Vagina (tissue), 2 donors: Measurements from ENCODE around the gene FITM1. TPM values are rescaled to one million over a fixed set of nuclear protein-coding genes. Genes with fewer than 3 reads are reported as not detected.

Experiments
- DNase-seq, 2 donors: peaks; one replicate each; pipeline ENCODE4 v3.0.0-alpha.2; 2017; ENCODE audit errors: extremely low spot score in 2 of 2
- H3K27ac ChIP-seq: fragments of 200-600 bp; sonication (generic); one replicate; pipeline ENCODE4 v1.5.1; 2019
- H3K27me3 ChIP-seq: fragments of 200-600 bp; sonication (generic); one replicate; pipeline ENCODE4 v1.5.1; 2019
- H3K36me3 ChIP-seq, 2 donors: fragments of 200-600 bp; sonication (generic); one replicate each; pipeline ENCODE4 v1.5.1; 2017 to 2019
- H3K4me1 ChIP-seq: fragments of 200-600 bp; sonication (generic); one replicate; pipeline ENCODE4 v1.5.1; 2019
- H3K4me3 ChIP-seq, 2 donors: fragments of 200-600 bp; sonication (generic); 1 replicate in 1 of 2; 2 replicates in 1 of 2; pipeline ENCODE4 v1.5.1; 2016 to 2019
- H3K9me3 ChIP-seq: fragments of 200-600 bp; sonication (generic); one replicate; pipeline ENCODE4 v1.5.1; 2019
- CTCF ChIP-seq, 3 experiments: fragments of 450-650 bp in 2 of 3; fragments of 200-600 bp in 1 of 3; sonication (generic) in 1 of 3; IDR thresholded peaks; one replicate each; pipeline ENCODE4 v1.5.1; 2017 to 2019; ENCODE audit warnings: antibody characterized with exemption in 3 of 3, mild to moderate bottlenecking in 2 of 3, moderate library complexity in 2 of 3
- POLR2A ChIP-seq, 2 donors: fragments of 450-650 bp; IDR thresholded peaks; one replicate each; pipeline ENCODE4 v1.6.1; 2017; ENCODE audit warnings: antibody characterized with exemption in 2 of 2, mild to moderate bottlenecking in 2 of 2, moderate library complexity in 2 of 2
- POLR2AphosphoS5 ChIP-seq, 2 donors: sonication (generic); formaldehyde crosslinking; IDR thresholded peaks; one replicate each; pipeline ENCODE4 v1.9.0; 2017; ENCODE audit warnings: antibody characterized with exemption in 2 of 2, mild to moderate bottlenecking in 2 of 2, low read depth in 1 of 2; ENCODE audit not compliant: insufficient read depth in 1 of 2
- intact Hi-C: fragments of 100-400 bp; cut with DNase I; formaldehyde crosslinking; loops from one replicate; pipeline ENCODE4 v1.15.1; 2023
- total RNA-seq: library from RNA; depleted of rRNA; stranded (reverse); fragments of >200 nt; gene quantifications from one replicate; pipeline ENCODE4 v1.2.3, GENCODE V29; 2016

Gene FITM1
- total RNA-seq, 1 donor from 2014 or later: not detected

GRCh38 chr14:24132061-24132685 is 1.7 kb downstream of the FITM1 start:
- no peak for DNase-seq
- intact Hi-C loops: no loop called here
- Histone ChIP-seq H3K9me3 (no peaks in the 10 kb centered on the region), H3K27ac (no peak overlapping the region), H3K27me3 (no peaks in the 10 kb centered on the region), H3K36me3 (no peaks in the 10 kb centered on the region), H3K4me1 (peaks cover 13% of the 10 kb centered on the region), H3K4me3 (no peak overlapping the region)
- TF ChIP-seq POLR2AphosphoS5 (IDR thresholded peaks at IDR 0.05; ENCODE audit: insufficient read depth in 1 of 2, low read depth in 1 of 2) (no peak), CTCF (IDR thresholded peaks at IDR 0.05) (no peak)

GRCh38 chr14:24132976-24133375 is 2.5 kb downstream of the FITM1 start:
- H3K36me3 ChIP-seq: peaks cover 0 to 8% of the 10 kb centered on the region in 2 donors
- intact Hi-C loops: no loop called here
- no peak for TF ChIP-seq POLR2AphosphoS5 (IDR thresholded peaks at IDR 0.05; ENCODE audit: insufficient read depth in 1 of 2, low read depth in 1 of 2)
- TF ChIP-seq POLR2A (IDR thresholded peaks at IDR 0.05): no peak
- no peak for TF ChIP-seq CTCF (IDR thresholded peaks at IDR 0.05)
- no peak for DNase-seq
- no peak overlapping the region for H3K4me3 ChIP-seq
- H3K27me3 ChIP-seq: no peaks in the 10 kb centered on the region
- H3K27ac ChIP-seq: no peak overlapping the region
- H3K4me1 ChIP-seq: peaks cover 16% of the 10 kb centered on the region
- no peaks in the 10 kb centered on the region for H3K9me3 ChIP-seq

DNA sequence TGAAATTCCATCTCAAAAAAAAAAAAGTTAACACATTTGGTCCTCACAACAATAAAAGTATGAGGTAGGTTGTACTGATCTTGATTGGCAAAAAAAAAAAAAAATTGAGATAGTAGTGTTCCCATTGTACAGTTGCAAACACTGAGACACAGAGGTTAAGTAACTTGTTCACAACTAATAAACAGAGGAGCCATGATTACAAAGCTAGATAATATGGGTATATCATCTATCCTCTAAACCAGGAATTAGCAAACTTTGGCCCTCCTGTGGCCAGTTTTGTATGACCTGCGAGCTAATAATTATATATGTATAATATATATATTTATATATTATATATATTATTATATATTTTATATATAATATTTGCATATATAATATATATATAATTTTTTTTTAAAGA is 3.3 kb downstream of the FITM1 start:
- DNase-seq: no peak
- Histone ChIP-seq H3K27me3 (no peaks in the 10 kb centered on the region), H3K4me1 (peaks cover 22% of the 10 kb centered on the region), H3K27ac (no peak overlapping the region), H3K36me3 (peaks cover 0 to 14% of the 10 kb centered on the region in 2 donors), H3K4me3 (no peak overlapping the region), H3K9me3 (no peaks in the 10 kb centered on the region)
- no peak for TF ChIP-seq CTCF (IDR thresholded peaks at IDR 0.05)
- intact Hi-C loops: no loop called here

- TF ChIP-seq POLR2A (IDR thresholded peaks at IDR 0.05): no peak
- TF ChIP-seq CTCF (IDR thresholded peaks at IDR 0.05): no peak
- TF ChIP-seq POLR2AphosphoS5 (IDR thresholded peaks at IDR 0.05; ENCODE audit: insufficient read depth in 1 of 2, low read depth in 1 of 2): no peak
- Histone ChIP-seq H3K27ac (peak overlapping the region; percentile 85), H3K9me3 (no peaks in the 10 kb centered on the region), H3K4me1 (peaks cover 39% of the 10 kb centered on the region), H3K4me3 (peak overlapping the region; percentile 68 to 100), H3K27me3 (no peaks in the 10 kb centered on the region), H3K36me3 (peaks cover 0 to 22% of the 10 kb centered on the region in 2 donors)
- intact Hi-C loops: no loop called here
- no peak for DNase-seq
Observed at GRCh38 chr14:24135584-24135833, 5.0 kb downstream of the FITM1 start.

DNA sequence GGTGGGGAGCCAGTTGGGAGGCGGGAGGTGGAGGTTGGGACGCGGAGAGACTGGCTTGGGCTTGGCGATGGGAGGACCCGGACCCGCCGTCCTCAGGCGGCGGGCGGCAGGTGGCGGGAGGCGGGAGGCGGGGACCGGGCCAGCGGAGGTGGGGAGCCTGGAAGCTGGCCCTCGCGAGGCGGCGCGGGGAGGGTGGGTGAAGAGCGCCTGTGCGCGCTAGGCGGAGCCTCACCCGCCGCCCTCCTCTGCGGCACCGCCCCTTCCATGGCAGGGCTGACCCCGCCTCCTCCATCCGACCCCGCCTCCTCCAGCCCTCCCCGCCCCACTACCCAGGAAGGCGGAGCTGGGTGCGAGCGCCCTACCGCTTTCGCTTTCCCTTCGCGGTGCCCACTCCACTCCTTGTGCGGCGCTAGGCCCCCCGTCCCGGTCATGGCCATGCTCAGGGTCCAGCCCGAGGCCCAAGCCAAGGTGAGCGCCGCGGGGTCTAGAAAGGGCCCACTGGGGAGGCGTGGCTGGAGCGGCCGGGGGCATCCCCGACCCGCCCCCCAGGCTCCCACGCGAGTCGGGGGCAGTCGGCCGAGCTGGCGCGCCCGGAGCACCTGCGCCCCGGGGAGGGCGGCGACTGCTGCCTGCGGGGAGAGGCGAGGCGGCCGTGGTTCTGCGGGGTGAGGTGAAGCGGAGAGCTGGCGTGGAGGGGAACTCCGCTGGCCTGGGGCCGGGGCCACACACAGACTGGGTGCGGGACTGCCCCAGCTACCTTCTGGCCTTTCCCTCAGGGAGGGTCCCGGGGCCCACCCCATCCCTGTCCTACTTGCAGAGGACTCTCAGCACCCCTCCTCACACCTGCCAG is 5.6 kb downstream of the FITM1 start, which contains the start of gene PSME1:
Gene PSME1, plus strand, starts transcription at position 361 of the 850 bp plus-strand sequence. Its CDS starts 69 bp downstream, at position 430.
- no peak for TF ChIP-seq CTCF (IDR thresholded peaks at IDR 0.05)
- TF ChIP-seq POLR2A (IDR thresholded peaks at IDR 0.05): peak in 1 of 2 donors; percentile 68
- TF ChIP-seq POLR2AphosphoS5 (IDR thresholded peaks at IDR 0.05; ENCODE audit: insufficient read depth in 1 of 2, low read depth in 1 of 2): peak; percentile 34 to 85
- H3K9me3 ChIP-seq: no peaks in the 10 kb centered on the region
- peaks cover 0 to 22% of the 10 kb centered on the region in 2 donors for H3K36me3 ChIP-seq
- no peak for DNase-seq
- intact Hi-C loops: no loop called here
- peak within 1 kb of the TSS; percentile 68 to 100 for H3K4me3 ChIP-seq
- H3K27ac ChIP-seq: peak within 1 kb of the TSS; percentile 85
- peaks cover 44% of the 10 kb centered on the region for H3K4me1 ChIP-seq
- no peaks in the 10 kb centered on the region for H3K27me3 ChIP-seq
